ENCODE measurements around the gene JAK3. TPM values are rescaled to one million over a fixed set of nuclear protein-coding genes. Genes with fewer than 3 reads are reported as not detected.

The JAK3 gene
- total and polyA plus RNA-seq, 4 experiments from 2014 or later = 74.6 to 135 (median 114) TPM

DNA sequence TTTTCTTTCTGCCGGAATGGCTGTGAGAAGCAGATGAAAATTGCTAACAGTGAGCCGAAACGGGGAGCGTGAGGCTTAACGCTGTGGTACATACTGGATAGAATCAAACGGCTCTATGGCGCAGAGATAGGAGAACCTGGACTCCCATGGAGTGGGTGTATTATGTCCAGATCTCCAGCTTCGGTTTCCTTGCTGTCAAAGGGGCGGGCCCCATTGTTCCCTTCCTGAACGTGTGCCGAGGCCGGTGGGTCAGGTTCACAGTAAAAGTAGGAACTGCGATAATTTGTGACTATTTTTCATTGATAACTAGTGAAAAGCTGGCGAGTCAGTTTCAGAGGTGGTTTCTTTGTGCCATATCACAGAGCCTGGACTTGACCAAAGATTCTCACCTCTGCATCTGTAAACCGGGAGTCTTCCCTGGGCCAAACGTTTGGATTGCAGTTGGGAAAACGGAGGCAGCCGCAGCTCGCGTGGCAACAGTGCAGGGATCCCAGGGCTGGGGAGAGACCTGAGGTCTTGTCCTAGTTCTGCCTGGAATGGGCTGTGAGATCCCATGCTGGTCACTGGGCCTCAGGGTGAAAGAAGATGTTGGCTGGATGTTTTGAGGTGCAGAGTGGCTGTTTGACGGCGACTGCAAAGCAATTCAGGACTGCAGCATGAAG lies 12.7 kb upstream of the JAK3 start:
- no peaks in the 10 kb centered on the region for H3K27me3 Mint-ChIP-seq
- intact Hi-C loops (cut with micrococcal nuclease) = no loop called here
- H3K4me1 Mint-ChIP-seq = peaks cover 18 to 42% (median 29%) of the 10 kb centered on the region in 4 donors
- no peak for DNase-seq
- peaks cover 32% of the 10 kb centered on the region for H3K4me1 ChIP-seq (ENCODE audit: insufficient read depth, low read length)
- H3K4me3 ChIP-seq (ENCODE audit: low read length in 2 of 2) = peak overlapping the region; percentile 91 to 100
- peaks cover 0 to 2% (median 0%) of the 10 kb centered on the region in 8 donors for H3K9me3 Mint-ChIP-seq
- peaks cover 32 to 40% of the 10 kb centered on the region in 2 donors for H3K36me3 Mint-ChIP-seq
- H3K4me3 Mint-ChIP-seq = peak overlapping the region; percentile 98 to 100 (median 100)
- H3K27me3 ChIP-seq (ENCODE audit: insufficient read depth, low read length) = no peaks in the 10 kb centered on the region
- ChIA-PET CTCF (ENCODE audit: partially characterized antibody) (interaction anchor here (0.9 to 11.3 kb wide), 8 partner anchors 11 to 135 kb away, joined by 3 to 306 read pairs (median 10); partner anchors contain the start of genes CCDC124, JAK3 and SLC5A5), POLR2A (ENCODE audit: partially characterized antibody) (interaction anchor here (0.6 to 8.1 kb wide), 12 partner anchors 10 to 158 kb away, joined by 3 to 340 read pairs (median 11); partner anchors contain the start of genes CCDC124, FCHO1, MAP1S and SLC5A5)
- H3K36me3 ChIP-seq (ENCODE audit: insufficient read depth, low read length) = peaks cover 43% of the 10 kb centered on the region
- no peaks in the 10 kb centered on the region for H3K9me3 ChIP-seq (ENCODE audit: control insufficient read depth in 1 of 2, low read length in 2 of 2)
- H3K27ac ChIP-seq (ENCODE audit: low read depth, low read length) = peak overlapping the region; percentile 79
- peak overlapping the region; percentile 88 to 100 (median 98) for H3K27ac Mint-ChIP-seq

DNA sequence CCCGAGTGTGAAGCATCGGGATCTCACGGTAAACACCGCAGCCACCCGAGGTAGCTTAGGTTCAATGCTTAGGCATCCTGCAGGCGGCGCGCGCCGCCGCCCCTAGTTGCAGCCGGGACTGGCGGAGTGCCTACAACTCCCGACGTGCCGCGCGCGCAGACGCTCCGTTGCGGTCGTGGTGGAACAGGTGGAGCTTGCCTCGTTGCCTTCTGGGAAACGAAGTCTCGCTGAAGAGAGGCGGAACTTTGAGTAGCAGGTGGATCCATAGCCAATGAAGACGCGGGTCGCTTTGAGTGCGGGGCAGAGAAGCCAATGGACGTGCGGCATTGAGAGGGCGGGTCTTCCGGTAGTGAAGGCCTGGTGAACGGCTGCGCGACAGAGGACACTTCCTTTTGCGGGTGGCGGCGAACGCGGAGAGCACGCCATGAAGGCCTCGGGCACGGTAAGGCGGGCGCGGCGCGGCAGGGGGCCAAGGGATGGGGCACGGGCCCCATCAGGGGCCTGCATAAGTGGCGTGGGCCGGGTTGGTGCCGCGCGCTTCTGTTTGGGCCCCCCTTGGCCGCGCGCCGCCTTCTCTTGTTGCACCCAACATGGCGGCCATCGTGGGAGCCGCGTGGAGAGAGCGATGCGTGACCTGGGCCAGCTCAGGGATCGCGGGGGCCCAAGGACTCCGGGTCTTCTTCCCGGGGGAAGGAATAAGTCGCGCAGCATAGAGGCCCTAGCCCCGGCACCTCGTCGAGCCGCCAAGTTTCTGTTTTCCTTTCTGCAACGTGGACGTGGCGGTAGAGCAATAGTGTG lies 11.9 kb upstream of the JAK3 start, which contains the start of gene RPL18A:
Gene RPL18A, plus strand, starts transcription at position 378 of the 798 bp plus-strand sequence. Its CDS starts 47 bp downstream, at position 425.
- peak; percentile 96 to 100 (median 99) for DNase-seq
- Histone ChIP-seq H3K27ac (ENCODE audit: low read depth, low read length) (peak within 1 kb of the TSS; percentile 79), H3K36me3 (ENCODE audit: insufficient read depth, low read length) (peaks cover 38% of the 10 kb centered on the region), H3K9me3 (ENCODE audit: control insufficient read depth in 1 of 2, low read length in 2 of 2) (no peaks in the 10 kb centered on the region), H3K4me3 (ENCODE audit: low read length in 2 of 2) (peak within 1 kb of the TSS; percentile 91 to 100), H3K27me3 (ENCODE audit: insufficient read depth, low read length) (no peaks in the 10 kb centered on the region), H3K4me1 (ENCODE audit: insufficient read depth, low read length) (peaks cover 36% of the 10 kb centered on the region)
- POLR2A ChIA-PET (ENCODE audit: partially characterized antibody) = interaction anchor here (0.6 to 8.1 kb wide), 31 partner anchors 10 to 931 kb away, joined by 3 to 340 read pairs (median 4); partner anchors contain the start of genes ARRDC2, CCDC124, FCHO1 and JAK3
- intact Hi-C loops (cut with micrococcal nuclease) = loop anchor here (1.0 to 10.0 kb wide), 9 partner anchors 9 to 395 kb away; partner anchors contain the start of genes FCHO1, MAP1S and NXNL1
- Mint-ChIP-seq H3K27ac (peak within 1 kb of the TSS; percentile 88 to 100 (median 98)), H3K36me3 (peaks cover 29 to 35% of the 10 kb centered on the region in 2 donors), H3K4me1 (peaks cover 21 to 46% (median 29%) of the 10 kb centered on the region in 4 donors), H3K9me3 (peaks cover 0 to 2% (median 0%) of the 10 kb centered on the region in 8 donors), H3K4me3 (peak within 1 kb of the TSS; percentile 98 to 100 (median 100)), H3K27me3 (no peaks in the 10 kb centered on the region)
- CTCF ChIA-PET (ENCODE audit: partially characterized antibody) = interaction anchor here (0.6 to 11.3 kb wide), 39 partner anchors 10 to 410 kb away, joined by 3 to 306 read pairs (median 3); partner anchors contain the start of genes CCDC124, JAK3, MAP1S and SLC5A5

DNA sequence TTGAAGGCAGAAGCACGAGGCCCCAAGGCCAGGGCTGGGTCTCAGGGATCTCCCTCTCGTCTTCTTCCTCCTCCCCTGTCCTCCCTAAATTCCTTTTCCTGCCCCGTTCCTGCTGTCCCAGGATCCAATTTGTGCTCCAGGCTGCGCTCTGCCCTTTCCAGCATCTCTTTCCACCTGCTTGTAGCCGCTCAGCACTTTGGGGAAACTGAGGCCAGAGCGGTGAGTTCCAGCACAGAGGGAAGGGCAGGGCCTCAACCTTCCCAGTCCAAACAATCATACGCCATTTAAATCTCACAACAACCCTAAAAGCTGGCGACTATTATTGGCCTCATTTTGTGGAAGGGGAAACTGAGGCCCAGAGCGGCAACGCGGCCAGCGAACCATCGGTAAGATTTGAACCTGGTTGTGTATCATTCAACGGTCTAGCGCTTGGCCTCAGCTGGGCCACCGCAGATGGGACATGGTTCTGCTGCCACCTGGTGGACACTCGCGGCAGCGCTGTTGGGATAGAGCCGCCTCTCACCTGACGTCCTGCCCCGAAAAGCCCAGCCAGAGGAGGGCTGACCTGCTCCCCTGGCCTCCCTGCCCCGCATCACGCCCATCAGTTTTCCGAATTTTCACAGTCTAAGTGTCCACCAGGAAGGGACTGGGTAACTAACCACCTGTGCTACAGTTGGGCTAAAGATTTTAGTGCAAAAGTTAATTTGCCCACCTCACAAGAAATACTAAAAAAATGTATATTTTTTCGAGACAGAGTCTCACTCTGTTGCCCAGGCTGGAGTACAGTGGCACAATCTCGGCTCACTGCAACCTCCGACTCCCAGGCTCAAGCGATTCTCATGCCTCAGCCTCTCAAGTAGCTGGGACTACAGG lies 7.7 kb upstream of the JAK3 start:
- Mint-ChIP-seq H3K9me3 (peaks cover 0 to 2% (median 0%) of the 10 kb centered on the region in 8 donors), H3K36me3 (peaks cover 6 to 10% of the 10 kb centered on the region in 2 donors), H3K27ac (peak overlapping the region in 6 of 7 donors; percentile 26 to 89 (median 67)), H3K4me3 (peak overlapping the region in 2 of 8 donors; percentile 32 to 65), H3K27me3 (no peaks in the 10 kb centered on the region), H3K4me1 (peaks cover 19 to 38% (median 28%) of the 10 kb centered on the region in 4 donors)
- Histone ChIP-seq H3K4me1 (ENCODE audit: insufficient read depth, low read length) (peaks cover 29% of the 10 kb centered on the region), H3K27me3 (ENCODE audit: insufficient read depth, low read length) (no peaks in the 10 kb centered on the region), H3K4me3 (ENCODE audit: low read length in 2 of 2) (no peak overlapping the region), H3K9me3 (ENCODE audit: control insufficient read depth in 1 of 2, low read length in 2 of 2) (no peaks in the 10 kb centered on the region), H3K36me3 (ENCODE audit: insufficient read depth, low read length) (no peaks in the 10 kb centered on the region), H3K27ac (ENCODE audit: low read depth, low read length) (no peak overlapping the region)
- CTCF ChIA-PET (ENCODE audit: partially characterized antibody) = interaction anchor here (0.5 to 11.3 kb wide), 29 partner anchors 9 to 360 kb away, joined by 3 to 306 read pairs (median 4); partner anchors contain the start of genes CCDC124, JAK3 and MAP1S
- intact Hi-C loops (cut with micrococcal nuclease) = loop anchor here (1.0 to 10.0 kb wide), 6 partner anchors 71 to 391 kb away; partner anchors contain the start of genes MAP1S and NXNL1
- POLR2A ChIA-PET (ENCODE audit: partially characterized antibody) = interaction anchor here (0.6 to 8.1 kb wide), 10 partner anchors 10 to 332 kb away, joined by 3 to 340 read pairs (median 4); partner anchors contain the start of genes CCDC124, FCHO1 and SLC5A5
- peak; percentile 78 to 86 (median 80) for DNase-seq

DNA sequence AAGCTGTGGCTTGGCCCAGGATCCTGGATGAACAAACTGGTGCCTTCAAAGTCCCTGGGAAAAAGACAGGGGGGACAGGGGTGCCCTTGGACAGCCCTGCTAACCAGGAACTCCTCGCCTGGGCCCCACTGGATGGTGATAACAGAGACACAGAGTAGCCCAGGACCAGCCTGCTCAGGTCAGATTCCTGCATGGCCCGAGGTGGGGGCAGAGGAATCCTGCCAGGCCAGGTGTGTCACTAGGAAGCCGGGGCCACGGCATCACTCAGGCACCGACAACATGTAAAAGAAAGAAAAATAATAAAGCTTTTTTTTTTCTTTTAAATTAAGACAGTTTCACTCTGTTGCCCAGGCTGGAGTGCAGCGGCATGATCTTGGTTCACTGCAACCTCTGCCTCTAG lies 6.3 kb upstream of the JAK3 start:
- Histone ChIP-seq H3K27me3 (ENCODE audit: insufficient read depth, low read length) (no peaks in the 10 kb centered on the region), H3K36me3 (ENCODE audit: insufficient read depth, low read length) (no peaks in the 10 kb centered on the region), H3K9me3 (ENCODE audit: control insufficient read depth in 1 of 2, low read length in 2 of 2) (no peaks in the 10 kb centered on the region), H3K4me1 (ENCODE audit: insufficient read depth, low read length) (peaks cover 37% of the 10 kb centered on the region), H3K4me3 (ENCODE audit: low read length in 2 of 2) (no peak overlapping the region), H3K27ac (ENCODE audit: low read depth, low read length) (no peak overlapping the region)
- POLR2A ChIA-PET (ENCODE audit: partially characterized antibody) = interaction anchor here (1.0 to 8.1 kb wide), 4 partner anchors 10 to 79 kb away, joined by 4 to 340 read pairs (median 7); partner anchors contain the start of gene CCDC124
- intact Hi-C loops (cut with micrococcal nuclease) = loop anchor here (2.0 to 10.0 kb wide), 2 partner anchors 79 to 389 kb away; partner anchors contain the start of gene NXNL1
- peaks cover 0 to 2% (median 0%) of the 10 kb centered on the region in 8 donors for H3K9me3 Mint-ChIP-seq
- DNase-seq = no peak
- no peak overlapping the region for H3K4me3 Mint-ChIP-seq
- no peak overlapping the region for H3K27ac Mint-ChIP-seq
- CTCF ChIA-PET (ENCODE audit: partially characterized antibody) = interaction anchor here (0.8 to 11.3 kb wide), 15 partner anchors 8 to 248 kb away, joined by 3 to 306 read pairs (median 7); partner anchors contain the start of genes CCDC124 and JAK3
- no peaks in the 10 kb centered on the region for H3K36me3 Mint-ChIP-seq
- no peaks in the 10 kb centered on the region for H3K27me3 Mint-ChIP-seq
- peaks cover 20 to 35% (median 29%) of the 10 kb centered on the region in 4 donors for H3K4me1 Mint-ChIP-seq

DNA sequence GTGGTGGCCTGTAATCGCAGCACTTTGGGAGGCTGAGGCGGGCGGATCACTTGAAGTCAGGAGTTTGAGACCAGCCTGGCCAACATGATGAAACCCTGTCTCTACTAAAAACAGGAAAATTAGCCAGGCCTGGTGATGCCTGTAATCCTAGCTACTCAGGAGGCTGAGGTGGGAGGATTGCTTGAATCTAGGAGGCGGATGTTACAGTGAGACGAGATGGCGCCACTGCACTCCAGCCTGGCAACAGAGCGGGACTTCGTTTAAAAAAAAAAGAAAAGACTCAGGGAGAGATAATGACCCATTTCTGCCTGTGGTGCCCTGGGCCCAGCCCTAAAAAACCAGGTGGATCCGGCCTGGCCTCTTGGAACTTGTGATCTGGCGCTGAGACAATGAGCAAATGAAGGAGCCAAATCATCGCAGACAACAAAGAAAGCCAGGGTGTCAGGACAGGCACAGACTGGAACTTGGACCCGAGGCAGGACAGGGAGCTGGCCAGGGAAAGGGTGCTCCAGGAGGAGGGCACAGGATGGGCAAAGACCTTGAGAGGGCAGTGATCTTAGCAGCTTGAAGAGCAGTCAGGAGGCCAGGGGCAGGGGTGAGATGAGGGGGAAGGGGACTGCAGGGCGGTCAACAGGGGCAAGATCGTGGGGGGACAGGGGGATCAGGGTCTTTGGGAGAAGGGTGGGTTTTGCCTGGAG lies 962 bp upstream of the JAK3 start:
- Histone ChIP-seq H3K27ac (ENCODE audit: low read depth, low read length) (peak overlapping the region; percentile 91), H3K4me3 (ENCODE audit: low read length in 2 of 2) (no peak overlapping the region), H3K9me3 (ENCODE audit: control insufficient read depth in 1 of 2, low read length in 2 of 2) (no peaks in the 10 kb centered on the region), H3K27me3 (ENCODE audit: insufficient read depth, low read length) (no peaks in the 10 kb centered on the region), H3K4me1 (ENCODE audit: insufficient read depth, low read length) (peaks cover 66% of the 10 kb centered on the region), H3K36me3 (ENCODE audit: insufficient read depth, low read length) (peaks cover 6% of the 10 kb centered on the region)
- Mint-ChIP-seq H3K36me3 (peaks cover 4 to 14% of the 10 kb centered on the region in 2 donors), H3K4me1 (peaks cover 33 to 74% (median 54%) of the 10 kb centered on the region in 4 donors), H3K27me3 (no peaks in the 10 kb centered on the region), H3K4me3 (peak overlapping the region; percentile 91 to 98 (median 94)), H3K9me3 (no peaks in the 10 kb centered on the region), H3K27ac (peak overlapping the region; percentile 95 to 98 (median 97))
- DNase-seq = no peak
- ChIA-PET CTCF (ENCODE audit: partially characterized antibody) (interaction anchor here (0.6 to 4.9 kb wide), 8 partner anchors 11 to 274 kb away, joined by 3 to 49 read pairs (median 3); partner anchors contain the start of gene RPL18A), POLR2A (ENCODE audit: partially characterized antibody) (interaction anchor here (0.6 to 7.1 kb wide), 10 partner anchors 12 to 141 kb away, joined by 3 to 60 read pairs (median 8); partner anchors contain the start of genes CCDC124, FCHO1, MAP1S and RPL18A)
- intact Hi-C loops (cut with micrococcal nuclease) = loop anchor here (1.0 kb wide), 1 partner anchor 45 kb away; no protein-coding TSS in a partner anchor

Measured in CD4-positive, alpha-beta memory T cell (primary cell).